ENCODE measurements around the gene SH3BP2. TPM values are rescaled to one million over a fixed set of nuclear protein-coding genes. Genes with fewer than 3 reads are reported as not detected.

The SH3BP2 gene
- total RNA-seq, 1 experiment from 2014 or later = 52.8 TPM

DNA sequence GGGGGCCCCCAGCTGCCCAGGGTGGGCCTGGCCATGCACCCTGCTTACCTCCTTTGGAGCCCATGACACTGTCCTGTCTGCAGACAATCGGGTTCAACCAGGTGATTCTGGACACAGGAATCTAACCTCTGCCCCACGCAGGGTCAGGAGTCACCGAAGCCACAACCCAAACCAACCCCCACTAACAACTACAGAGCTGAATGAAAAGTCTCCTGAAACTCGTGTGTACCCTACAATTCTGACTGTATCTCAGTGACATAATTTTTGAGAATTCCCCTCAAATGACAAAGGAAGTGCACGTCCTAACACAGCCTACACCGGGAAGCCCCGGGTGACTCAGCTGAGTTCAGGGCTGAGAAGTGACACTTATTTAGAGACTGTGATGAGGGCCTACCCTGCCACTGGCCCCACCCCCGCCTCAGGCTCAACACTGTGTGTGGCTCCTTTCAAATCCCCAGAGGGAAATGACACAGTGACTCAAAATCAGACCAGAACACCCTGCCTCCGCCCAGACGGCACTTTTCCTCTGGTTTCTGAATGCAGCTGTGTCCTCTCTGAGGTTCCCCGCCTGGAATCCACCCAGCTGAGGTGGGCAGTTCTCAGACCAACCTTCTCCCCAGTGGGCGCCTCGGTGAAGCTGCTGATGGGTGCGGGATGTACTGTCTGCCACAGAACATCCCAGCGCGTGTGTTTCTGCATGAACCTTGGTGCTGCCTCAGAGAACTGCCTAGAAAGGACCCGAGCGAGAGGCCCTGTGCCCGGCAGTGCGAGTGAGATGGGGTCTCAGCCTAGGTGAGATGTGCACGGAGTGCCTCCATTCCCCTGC lies 46.7 kb upstream of the SH3BP2 start:
- BruUV-seq (replicated peaks) = no TSS peak
- Histone ChIP-seq H2AFZ (ENCODE audit: low read depth, low read length, poor library complexity, severe bottlenecking) (no peak overlapping the region), H3K9ac (ENCODE audit: low read length) (no peak overlapping the region), H3K4me1 (ENCODE audit: control insufficient read depth in 1 of 2, insufficient read depth in 2 of 2, low read length in 2 of 2) (no peaks in the 10 kb centered on the region), H3K27ac (ENCODE audit: low read depth, low read length) (no peak overlapping the region), H3K27me3 (ENCODE audit: insufficient read depth, low read length) (no peaks in the 10 kb centered on the region), H3K36me3 (ENCODE audit: control insufficient read depth in 1 of 2, insufficient read depth in 2 of 2, low read length in 2 of 2) (peaks cover 26 to 35% of the 10 kb centered on the region in 2 experiments), H3K79me2 (ENCODE audit: insufficient read depth, low read length) (peaks cover 24% of the 10 kb centered on the region; the same call in 1 of the 2 replicates), H3K9me3 (ENCODE audit: control insufficient read depth in 1 of 2, insufficient read depth in 1 of 2, low read depth in 1 of 2, low read length in 2 of 2) (no peaks in the 10 kb centered on the region), H3K9me2 (ENCODE audit: insufficient read depth) (no peaks in the 10 kb centered on the region), H3K4me2 (ENCODE audit: low read length) (no peak overlapping the region), H4K20me1 (ENCODE audit: insufficient read depth) (no peaks in the 10 kb centered on the region), H3K4me3 (replicated peaks in 1 of 2; ENCODE audit: low read depth in 1 of 2, low read length in 2 of 2) (no peak overlapping the region)
- ChIA-PET POLR2A (no interaction called here), CTCF (no interaction called here), RAD21 (ENCODE audit: low non-redundant PET in 1 of 2, low total read pairs in 2 of 2, uncharacterized antibody in 2 of 2, unreplicated experiment in 2 of 2) (no interaction called here)
- TF ChIP-seq, protein P1, sequence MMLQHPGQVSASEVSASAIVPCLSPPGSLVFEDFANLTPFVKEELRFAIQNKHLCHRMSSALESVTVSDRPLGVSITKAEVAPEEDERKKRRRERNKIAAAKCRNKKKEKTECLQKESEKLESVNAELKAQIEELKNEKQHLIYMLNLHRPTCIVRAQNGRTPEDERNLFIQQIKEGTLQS (IDR thresholded peaks at IDR 0.05) = no peak
- no peak for TF ChIP-seq YY1 (IDR thresholded peaks at IDR 0.05; ENCODE audit: extremely low read depth, insufficient replicate concordance, low read depth, low read length)
- no peak for TF ChIP-seq SP1 (IDR thresholded peaks at IDR 0.05; ENCODE audit: low read depth)
- TF ChIP-seq, protein P2, sequence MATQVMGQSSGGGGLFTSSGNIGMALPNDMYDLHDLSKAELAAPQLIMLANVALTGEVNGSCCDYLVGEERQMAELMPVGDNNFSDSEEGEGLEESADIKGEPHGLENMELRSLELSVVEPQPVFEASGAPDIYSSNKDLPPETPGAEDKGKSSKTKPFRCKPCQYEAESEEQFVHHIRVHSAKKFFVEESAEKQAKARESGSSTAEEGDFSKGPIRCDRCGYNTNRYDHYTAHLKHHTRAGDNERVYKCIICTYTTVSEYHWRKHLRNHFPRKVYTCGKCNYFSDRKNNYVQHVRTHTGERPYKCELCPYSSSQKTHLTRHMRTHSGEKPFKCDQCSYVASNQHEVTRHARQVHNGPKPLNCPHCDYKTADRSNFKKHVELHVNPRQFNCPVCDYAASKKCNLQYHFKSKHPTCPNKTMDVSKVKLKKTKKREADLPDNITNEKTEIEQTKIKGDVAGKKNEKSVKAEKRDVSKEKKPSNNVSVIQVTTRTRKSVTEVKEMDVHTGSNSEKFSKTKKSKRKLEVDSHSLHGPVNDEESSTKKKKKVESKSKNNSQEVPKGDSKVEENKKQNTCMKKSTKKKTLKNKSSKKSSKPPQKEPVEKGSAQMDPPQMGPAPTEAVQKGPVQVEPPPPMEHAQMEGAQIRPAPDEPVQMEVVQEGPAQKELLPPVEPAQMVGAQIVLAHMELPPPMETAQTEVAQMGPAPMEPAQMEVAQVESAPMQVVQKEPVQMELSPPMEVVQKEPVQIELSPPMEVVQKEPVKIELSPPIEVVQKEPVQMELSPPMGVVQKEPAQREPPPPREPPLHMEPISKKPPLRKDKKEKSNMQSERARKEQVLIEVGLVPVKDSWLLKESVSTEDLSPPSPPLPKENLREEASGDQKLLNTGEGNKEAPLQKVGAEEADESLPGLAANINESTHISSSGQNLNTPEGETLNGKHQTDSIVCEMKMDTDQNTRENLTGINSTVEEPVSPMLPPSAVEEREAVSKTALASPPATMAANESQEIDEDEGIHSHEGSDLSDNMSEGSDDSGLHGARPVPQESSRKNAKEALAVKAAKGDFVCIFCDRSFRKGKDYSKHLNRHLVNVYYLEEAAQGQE (IDR thresholded peaks at IDR 0.05; ENCODE audit: low read depth) = no peak
- TF ChIP-seq RAD21 (IDR thresholded peaks at IDR 0.05; ENCODE audit: low read depth) = no peak
- TF ChIP-seq EGR1 (IDR thresholded peaks at IDR 0.05; ENCODE audit: low read depth) = no peak
- TF ChIP-seq CEBPB (IDR thresholded peaks at IDR 0.05; ENCODE audit: low read depth) = no peak
- DNase-seq (ENCODE audit: low read depth, low spot score) (no peak), ATAC-seq (no peak)
- intact Hi-C loops (cut with micrococcal nuclease) = no loop called here
